GM19397 (cell line): ENCODE data around the gene GFPT2.
"Not testable (repeated sequence)": the region's sequence is repeated elsewhere in the genome, so short reads cannot be mapped to it uniquely, and the experiment has no call there.

ENCODE experiments used
- ATAC-seq: cut with Tn5 transposase; IDR thresholded peaks from one replicate; pipeline ENCODE4 v1.9.1; 2021; ENCODE audit warnings: mild to moderate bottlenecking, moderate library complexity; ENCODE audit not compliant: unreplicated experiment

GFPT2 gene

DNA sequence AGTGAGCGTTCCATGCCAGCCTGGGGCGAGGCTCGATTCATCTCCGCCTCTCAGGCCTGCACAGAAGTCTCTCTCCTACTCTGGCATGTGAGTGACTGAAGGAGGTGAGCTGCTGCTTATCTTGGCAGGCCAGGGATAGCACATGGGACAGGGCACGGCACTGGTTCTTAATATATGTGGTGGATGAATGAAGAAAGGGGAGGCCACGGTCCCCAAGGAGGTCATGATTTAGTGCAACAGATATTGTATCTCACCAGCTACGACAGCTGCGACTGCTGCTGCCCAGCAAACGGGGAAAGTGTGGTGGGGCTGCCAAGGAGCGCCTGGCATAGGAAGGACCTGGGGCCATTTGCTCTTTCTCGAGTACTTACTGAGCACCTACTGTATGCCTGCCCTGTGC, 41.9 kb downstream of the GFPT2 start:
- ATAC-seq: no peak

GRCh38 chr5:180306796-180307195, 46.3 kb downstream of the GFPT2 start:
- no peak for ATAC-seq

DNA sequence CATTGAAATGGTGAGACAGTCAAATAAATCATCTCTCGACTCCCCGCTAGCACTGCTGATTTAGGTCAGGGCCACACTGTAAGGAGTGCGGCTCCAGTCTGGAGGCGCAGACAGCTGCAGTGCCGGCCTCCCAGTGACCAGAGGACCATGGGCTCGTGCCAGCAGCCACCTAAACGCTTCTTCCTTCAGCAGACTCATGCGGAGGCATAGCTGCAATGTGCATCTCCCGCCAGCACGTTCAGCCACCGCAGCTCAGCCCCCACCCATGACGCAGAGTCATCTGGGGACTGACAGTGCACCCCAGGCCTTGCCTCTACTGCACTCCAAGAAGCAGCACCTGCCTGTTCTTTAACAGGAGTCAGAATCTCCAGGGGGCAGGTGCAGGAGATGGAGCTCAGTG, 47.7 kb downstream of the GFPT2 start:
- ATAC-seq: no peak

DNA sequence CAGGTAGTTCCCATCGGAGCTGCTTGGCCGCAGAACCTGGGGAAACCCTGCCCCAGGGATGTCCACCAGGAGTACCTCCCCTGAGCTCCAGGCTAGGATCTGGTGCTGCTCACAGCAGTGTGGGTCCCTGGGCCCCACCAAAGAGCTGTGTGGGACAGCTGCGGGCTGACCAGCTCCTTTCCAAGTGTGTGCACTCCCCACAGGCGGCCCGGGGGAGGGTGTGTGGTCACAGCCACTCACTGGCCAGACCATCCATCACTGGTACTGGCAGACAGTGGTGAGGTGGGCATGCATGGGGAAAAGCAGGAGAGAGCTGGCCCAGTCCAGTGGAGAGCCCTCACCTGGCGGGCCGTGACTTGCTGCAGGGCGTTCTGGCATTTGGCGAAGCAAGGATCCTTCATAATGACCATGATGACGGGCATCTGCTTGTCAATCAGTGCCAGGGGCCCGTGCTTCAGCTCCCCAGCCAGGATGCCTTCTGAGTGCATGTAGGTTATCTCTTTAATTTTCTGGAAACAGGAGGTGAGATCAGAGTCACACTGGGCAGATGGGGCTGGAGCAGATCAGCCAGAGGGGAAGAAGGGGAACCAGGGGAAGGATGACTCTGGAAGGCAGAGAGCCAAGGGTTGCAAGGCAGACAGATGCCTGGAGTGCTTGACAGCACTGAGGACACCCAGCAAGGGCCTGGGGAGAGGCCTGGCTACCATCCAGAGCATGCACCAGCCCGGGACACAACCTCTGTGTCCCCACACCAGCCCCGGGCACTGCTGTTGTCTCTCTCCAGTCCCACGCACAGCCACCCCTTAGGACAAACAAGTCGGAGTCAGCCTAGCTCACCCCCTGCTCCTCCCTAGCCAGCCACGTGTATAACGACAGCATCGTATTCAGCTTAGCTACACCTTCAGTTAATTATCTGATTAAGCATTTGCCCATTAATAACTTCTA, 48.4 kb downstream of the GFPT2 start:
- ATAC-seq: no peak

DNA sequence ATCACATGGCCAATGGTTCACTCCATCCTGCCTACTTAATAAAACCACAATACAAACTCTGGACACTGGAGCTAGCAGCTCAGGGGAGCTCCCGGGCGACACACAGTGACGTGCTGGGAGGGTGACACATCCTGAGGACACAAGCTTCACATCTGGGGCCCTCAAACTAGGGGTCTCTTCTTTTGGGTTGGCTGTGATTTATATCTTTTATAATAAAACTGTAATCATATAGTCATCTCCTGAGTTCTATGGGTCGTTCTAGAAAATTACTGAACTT, 49.2 kb downstream of the GFPT2 start:
- no peak for ATAC-seq

DNA sequence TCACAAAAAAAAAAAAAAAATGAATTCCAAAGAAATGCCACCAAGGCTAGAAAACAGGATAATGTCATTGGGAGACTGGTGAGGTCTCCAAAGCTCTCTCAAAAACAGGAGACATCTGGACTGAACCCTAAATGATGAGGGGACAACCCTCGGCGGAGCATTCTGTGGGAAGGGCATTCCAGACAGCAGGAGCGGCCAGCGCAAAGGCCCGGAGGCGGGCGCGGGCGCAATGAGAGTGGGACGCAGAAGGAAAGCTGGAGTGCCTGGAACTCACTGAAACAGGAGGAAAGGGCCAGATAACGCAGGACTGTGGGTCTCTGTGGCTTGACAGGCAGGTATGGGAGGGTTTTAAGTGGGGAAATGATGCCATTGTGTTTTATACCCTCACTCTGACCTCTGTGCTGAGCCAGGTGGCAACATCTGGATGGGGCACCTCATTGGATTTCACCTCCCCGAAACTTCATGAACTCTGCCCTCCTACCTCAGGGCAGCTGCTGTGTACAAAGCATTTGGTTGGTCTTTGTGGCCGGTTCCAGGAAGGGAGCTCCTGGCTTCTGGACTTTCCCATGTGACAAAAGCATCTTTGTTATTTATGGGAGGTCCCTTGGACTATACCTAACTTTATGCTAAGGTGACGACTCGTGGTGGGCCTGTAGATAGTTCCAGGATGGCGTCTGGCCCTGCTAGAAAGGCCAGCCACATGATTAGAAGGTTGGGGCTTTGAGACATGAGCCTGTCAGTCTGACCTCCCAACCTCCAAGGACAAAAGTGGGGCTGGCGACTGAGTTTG, 49.7 kb downstream of the GFPT2 start:
- ATAC-seq: no peak

- ATAC-seq: no peak
Measured at GRCh38 chr5:180302256-180302655, 50.9 kb downstream of the GFPT2 start.

- no peak for ATAC-seq
Measured at GRCh38 chr5:180301253-180301652, 51.9 kb downstream of the GFPT2 start.

DNA sequence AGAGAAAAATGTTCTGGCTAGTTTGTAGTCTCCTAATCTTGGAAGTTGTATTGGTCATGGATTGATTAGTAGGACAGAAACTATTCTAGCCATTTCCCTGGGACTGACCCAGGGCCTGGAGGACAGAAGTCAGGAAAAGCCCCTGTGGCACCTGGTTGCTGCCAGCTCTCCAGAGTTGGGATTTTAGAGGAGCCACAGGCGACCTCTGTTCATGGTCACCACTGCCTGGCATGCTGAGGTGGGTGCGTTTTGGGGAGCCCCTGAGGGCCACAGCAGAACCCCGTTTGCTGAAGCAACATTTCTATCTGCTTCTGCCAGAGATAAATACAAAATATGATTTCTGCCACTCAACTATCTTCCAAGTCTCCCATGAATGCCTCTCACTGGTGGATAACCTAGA, 53.6 kb downstream of the GFPT2 start:
- no peak for ATAC-seq

DNA sequence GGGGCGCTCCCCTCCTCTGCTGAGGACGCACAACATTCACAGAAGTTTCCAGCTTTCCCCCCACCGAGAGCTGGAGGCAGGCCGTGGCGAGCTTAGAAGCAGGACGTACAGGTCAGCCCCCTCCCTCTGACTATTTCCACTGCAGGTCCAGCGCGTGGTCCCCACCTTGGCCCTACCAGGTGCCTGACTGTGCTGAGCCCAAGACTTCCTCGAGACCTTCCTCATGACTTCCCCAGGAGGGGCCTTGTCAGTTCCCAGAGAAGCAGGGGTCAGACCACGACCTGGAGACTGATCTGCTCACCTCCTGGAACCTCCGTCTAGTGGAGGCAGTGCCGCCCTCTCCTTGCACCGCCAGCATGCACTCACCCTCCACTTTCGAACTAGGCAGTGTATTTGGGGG, 54.1 kb downstream of the GFPT2 start:
- ATAC-seq: not testable (repeated sequence)

- ATAC-seq: no peak
Measured at GRCh38 chr5:180297587-180298282, 55.4 kb downstream of the GFPT2 start.

- ATAC-seq: no peak
Measured at GRCh38 chr5:180296771-180297170, 56.4 kb downstream of the GFPT2 start.

GRCh38 chr5:180294913-180295555, 58.1 kb downstream of the GFPT2 start:
- ATAC-seq: no peak

DNA sequence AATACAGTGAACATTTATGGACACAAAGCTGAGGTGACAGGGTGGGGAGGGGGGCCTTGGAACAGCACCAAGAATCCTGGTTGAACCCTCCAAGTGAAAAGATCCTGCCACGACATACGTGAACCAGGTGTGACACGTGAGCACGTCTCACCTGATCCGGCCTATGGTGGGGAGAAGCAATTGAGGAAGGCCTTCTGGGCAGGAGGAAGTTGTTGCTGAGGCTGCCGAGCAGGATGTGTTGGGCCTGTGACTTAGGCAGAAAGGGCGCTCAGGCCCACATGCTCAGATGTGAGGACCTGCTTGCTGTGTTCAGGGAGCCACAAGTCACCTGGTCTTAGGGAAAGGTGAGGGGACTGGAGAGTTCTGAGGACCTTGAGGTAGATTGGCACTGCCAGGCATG, 58.7 kb downstream of the GFPT2 start:
- no peak for ATAC-seq

DNA sequence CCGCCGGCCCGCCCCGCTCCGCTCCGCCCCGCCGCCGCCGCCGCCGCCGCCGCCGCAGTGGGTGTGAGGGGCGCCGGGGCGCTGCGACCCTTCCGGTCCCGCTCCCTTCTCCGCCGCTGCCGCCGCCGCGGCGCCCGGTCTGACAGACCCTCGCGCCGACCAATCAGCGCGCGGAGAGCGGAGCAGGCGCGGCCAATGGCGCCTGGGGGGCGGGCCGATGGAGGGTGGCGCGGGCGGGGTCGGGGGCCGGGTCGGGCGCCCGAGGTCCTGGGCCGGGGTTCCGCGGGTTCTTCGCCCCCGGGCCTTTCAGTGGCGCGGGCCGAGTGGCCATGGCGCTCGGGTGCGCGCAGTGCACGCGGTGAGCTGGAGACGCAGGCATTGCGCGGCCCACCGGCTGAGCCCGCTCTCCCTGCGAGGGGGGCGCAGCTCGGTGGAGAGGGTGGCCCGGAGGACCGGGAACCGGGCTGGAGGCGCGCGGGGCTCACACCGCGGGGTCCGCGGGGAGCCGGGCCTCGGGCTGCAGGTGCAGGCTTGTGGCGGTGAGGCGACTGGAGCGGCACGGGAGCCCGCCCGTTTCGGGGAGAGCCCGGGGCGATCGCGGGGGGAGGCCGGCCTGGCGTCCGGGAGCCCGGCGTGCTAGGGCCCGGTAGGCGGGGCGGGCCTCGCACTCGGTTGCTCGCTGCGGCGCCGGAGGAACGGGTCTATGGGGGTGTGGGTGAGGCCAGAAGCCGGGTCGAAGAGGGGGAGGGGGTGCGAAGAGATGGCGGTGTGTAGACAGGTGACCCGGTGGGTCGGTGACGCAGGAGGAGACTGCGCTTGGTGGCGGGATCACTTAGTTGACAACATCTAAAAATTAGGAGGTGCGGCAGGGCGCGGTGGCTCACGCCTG, 60.9 kb downstream of the GFPT2 start, which contains the start of gene MAPK9:
TSS of gene MAPK9 (minus strand) at position 141 of the 889 bp plus-strand sequence. CDS start 11,522 bp downstream, outside the sequence.
- peak; percentile 87 for ATAC-seq

- ATAC-seq: peak; percentile 39
Measured at GRCh38 chr5:180291234-180291940, 61.7 kb downstream of the GFPT2 start.

GRCh38 chr5:180290568-180291233, 62.4 kb downstream of the GFPT2 start:
- ATAC-seq: no peak

DNA sequence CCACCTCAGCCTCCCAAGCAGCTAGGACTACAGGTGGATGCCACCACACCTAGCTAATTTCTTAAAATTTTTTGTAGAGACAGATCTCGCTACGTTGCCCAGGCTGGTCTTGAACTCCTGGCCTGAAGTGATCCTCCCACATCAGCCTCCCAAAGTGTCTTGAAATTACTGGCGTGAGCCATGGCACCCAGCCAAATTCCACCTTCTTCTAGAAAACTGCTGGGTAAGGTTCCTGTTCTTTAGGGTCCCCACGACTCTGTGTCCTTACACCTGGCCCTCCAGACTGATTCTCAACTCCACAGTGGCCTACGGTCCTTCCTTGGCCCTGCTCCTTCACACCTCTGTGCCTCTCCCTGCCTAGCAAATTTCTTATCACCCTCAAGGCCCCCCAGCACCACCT, 63.2 kb downstream of the GFPT2 start:
- no peak for ATAC-seq

GRCh38 chr5:180289433-180289832, 63.7 kb downstream of the GFPT2 start:
- ATAC-seq: no peak
